NT2/D1 (cell line): Measurements from ENCODE around the gene SCARB2.

Source experiments
- SUZ12 ChIP-seq: IDR thresholded peaks from 2 replicates; pipeline ENCODE4 v1.6.1; 2011; ENCODE audit not compliant: insufficient read length, insufficient read depth; ENCODE audit errors: extremely low read depth
- YY1 ChIP-seq: IDR thresholded peaks from 2 replicates; pipeline ENCODE4 v1.6.1; 2011; ENCODE audit not compliant: insufficient read length, insufficient read depth
- ZNF274 ChIP-seq: IDR thresholded peaks from 2 replicates; pipeline ENCODE4 v1.6.1; 2011; ENCODE audit warnings: mild to moderate bottlenecking, low read depth, low read length

DNA sequence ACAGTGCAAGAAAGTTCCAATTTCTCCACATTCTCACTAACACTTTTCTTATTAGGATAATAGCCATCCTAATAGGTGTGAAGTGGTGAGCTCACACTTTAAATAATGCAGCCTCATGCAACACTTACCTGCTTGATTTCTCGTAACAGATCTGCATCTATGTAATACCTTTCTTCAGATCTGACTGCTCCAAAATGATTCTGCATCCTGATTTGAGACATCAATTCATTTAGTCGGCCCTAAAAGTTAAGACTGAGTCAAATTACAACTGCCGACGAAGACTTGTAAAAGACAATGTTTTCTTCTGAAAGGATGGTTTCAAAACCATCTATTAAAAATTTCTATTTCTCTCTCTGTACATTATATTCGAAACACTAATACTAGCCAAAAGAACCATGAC is 96.1 kb downstream of the SCARB2 start:
- TF ChIP-seq YY1 (no peak), SUZ12 (no peak), ZNF274 (no peak)
